Ishikawa (cell line): ENCODE measurements around the gene LSM12.

ENCODE experiments used
- CEBPB ChIP-seq: IDR thresholded peaks from 2 replicates; pipeline ENCODE4 v1.6.1; 2012
- CREB1 ChIP-seq: IDR thresholded peaks from 2 replicates; pipeline ENCODE4 v1.6.1; 2012; ENCODE audit warnings: low read depth
- EGR1 ChIP-seq: IDR thresholded peaks from 2 replicates; pipeline ENCODE4 v1.6.1; 2012
- EP300 ChIP-seq: IDR thresholded peaks from 2 replicates; pipeline ENCODE4 v1.6.1; 2012; ENCODE audit warnings: borderline replicate concordance
- FOXM1 ChIP-seq: IDR thresholded peaks from 2 replicates; pipeline ENCODE4 v1.6.1; 2012; ENCODE audit warnings: low read depth, borderline replicate concordance
- NFIC ChIP-seq: IDR thresholded peaks from 2 replicates; pipeline ENCODE4 v1.6.1; 2012
- RAD21 ChIP-seq: IDR thresholded peaks from 2 replicates; pipeline ENCODE4 v1.6.1; 2012; ENCODE audit warnings: low read depth
- TAF1 ChIP-seq: IDR thresholded peaks from 2 replicates; pipeline ENCODE4 v1.6.1; 2012; ENCODE audit warnings: low read depth, mild to moderate bottlenecking
- TCF12 ChIP-seq: IDR thresholded peaks from 2 replicates; pipeline ENCODE4 v1.6.1; 2012; ENCODE audit warnings: low read depth
- TEAD4 ChIP-seq: IDR thresholded peaks from 2 replicates; pipeline ENCODE4 v1.6.1; 2012
- USF1 ChIP-seq: IDR thresholded peaks from 2 replicates; pipeline ENCODE4 v1.6.1; 2012
- YY1 ChIP-seq: IDR thresholded peaks from 2 replicates; pipeline ENCODE4 v1.6.1; 2012; ENCODE audit warnings: low read depth
- ZBTB7A ChIP-seq: IDR thresholded peaks from 2 replicates; pipeline ENCODE4 v1.6.1; 2012; ENCODE audit warnings: low read depth
- TF ChIP-seq, protein P1 (sequence below): IDR thresholded peaks from 2 replicates; pipeline ENCODE4 v1.6.1; 2012
- TF ChIP-seq, protein P2 (sequence below): IDR thresholded peaks from 2 replicates; pipeline ENCODE4 v1.6.1; 2012; ENCODE audit warnings: low read depth, mild to moderate bottlenecking

Gene LSM12

DNA sequence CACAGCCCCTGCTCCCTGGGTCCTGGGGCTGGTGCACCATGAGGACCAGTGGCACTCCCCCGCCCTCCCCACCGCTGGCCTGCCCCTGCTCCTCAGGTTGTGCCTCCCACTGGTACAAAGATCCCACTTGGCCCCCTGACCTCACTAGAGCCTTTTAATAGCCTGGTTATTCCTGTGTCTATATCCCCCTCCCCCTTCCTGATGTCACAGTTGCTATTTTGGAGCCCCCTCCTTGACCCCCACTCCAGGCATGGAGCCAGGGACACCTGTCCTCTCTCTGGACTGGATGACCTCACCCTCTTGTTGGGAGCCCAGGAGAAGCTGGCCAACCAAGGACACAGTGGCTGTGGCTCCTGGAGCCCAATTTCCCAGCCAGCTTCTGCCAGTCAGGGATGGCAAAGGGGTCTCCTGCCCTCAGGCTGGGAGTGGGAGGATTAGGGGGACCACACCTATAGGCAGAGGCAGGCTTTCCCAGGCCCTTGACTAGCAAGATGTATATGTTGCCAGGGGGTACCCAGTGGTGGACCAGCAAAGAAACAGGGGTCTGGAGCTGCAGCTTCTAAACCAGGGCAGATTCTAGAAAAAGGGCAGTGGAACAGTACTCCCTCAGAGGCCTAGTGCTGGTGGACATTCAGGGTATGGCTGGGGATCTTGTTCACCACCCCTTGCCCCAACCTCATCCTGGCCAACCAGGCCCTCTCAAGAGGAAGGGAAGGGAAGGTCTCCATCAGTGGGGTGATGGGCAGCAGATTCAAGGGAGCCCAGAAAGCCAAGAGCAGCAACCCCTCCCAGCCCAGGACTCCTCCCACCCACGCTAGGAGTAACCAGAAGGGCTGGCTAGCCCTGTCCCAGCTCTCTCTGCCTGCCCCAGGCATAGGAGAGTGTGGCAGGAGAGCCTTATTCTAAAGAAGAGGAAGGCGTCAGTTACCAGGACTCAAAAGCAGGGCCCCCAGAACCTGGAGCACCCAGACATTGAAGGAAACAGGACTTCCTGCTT, 46.1 kb upstream of the LSM12 start:
- TF ChIP-seq CEBPB, result no peak
- TF ChIP-seq TEAD4, result no peak
- no peak for TF ChIP-seq ZBTB7A
- TF ChIP-seq, protein P1, sequence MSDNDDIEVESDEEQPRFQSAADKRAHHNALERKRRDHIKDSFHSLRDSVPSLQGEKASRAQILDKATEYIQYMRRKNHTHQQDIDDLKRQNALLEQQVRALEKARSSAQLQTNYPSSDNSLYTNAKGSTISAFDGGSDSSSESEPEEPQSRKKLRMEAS, result no peak
- no peak for TF ChIP-seq TCF12
- no peak for TF ChIP-seq FOXM1
- no peak for TF ChIP-seq USF1
- no peak for TF ChIP-seq YY1
- TF ChIP-seq EP300, result no peak
- no peak for TF ChIP-seq EGR1
- no peak for TF ChIP-seq NFIC
- TF ChIP-seq CREB1, result no peak
- TF ChIP-seq TAF1, result no peak
- TF ChIP-seq, protein P2, sequence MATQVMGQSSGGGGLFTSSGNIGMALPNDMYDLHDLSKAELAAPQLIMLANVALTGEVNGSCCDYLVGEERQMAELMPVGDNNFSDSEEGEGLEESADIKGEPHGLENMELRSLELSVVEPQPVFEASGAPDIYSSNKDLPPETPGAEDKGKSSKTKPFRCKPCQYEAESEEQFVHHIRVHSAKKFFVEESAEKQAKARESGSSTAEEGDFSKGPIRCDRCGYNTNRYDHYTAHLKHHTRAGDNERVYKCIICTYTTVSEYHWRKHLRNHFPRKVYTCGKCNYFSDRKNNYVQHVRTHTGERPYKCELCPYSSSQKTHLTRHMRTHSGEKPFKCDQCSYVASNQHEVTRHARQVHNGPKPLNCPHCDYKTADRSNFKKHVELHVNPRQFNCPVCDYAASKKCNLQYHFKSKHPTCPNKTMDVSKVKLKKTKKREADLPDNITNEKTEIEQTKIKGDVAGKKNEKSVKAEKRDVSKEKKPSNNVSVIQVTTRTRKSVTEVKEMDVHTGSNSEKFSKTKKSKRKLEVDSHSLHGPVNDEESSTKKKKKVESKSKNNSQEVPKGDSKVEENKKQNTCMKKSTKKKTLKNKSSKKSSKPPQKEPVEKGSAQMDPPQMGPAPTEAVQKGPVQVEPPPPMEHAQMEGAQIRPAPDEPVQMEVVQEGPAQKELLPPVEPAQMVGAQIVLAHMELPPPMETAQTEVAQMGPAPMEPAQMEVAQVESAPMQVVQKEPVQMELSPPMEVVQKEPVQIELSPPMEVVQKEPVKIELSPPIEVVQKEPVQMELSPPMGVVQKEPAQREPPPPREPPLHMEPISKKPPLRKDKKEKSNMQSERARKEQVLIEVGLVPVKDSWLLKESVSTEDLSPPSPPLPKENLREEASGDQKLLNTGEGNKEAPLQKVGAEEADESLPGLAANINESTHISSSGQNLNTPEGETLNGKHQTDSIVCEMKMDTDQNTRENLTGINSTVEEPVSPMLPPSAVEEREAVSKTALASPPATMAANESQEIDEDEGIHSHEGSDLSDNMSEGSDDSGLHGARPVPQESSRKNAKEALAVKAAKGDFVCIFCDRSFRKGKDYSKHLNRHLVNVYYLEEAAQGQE, result no peak

- TF ChIP-seq, protein P1, result no peak
- TF ChIP-seq EGR1 (no peak), CREB1 (no peak), FOXM1 (no peak), YY1 (no peak), TCF12 (no peak)
These were observed 45.3 kb upstream of the LSM12 start for GRCh38 chr17:44111777-44112176.

GRCh38 chr17:44110823-44111633, 44.6 kb upstream of the LSM12 start:
- TF ChIP-seq EGR1 (no peak), EP300 (peak; percentile 41; the same call in 1 of the 2 replicates), TAF1 (peak; percentile 24; the same call in 1 of the 2 replicates), ZBTB7A (no peak), NFIC (peak; percentile 95), TCF12 (peak; percentile 84), CREB1 (no peak)
- TF ChIP-seq, protein P2, result no peak

- TF ChIP-seq YY1 (no peak), EP300 (no peak), NFIC (no peak), CEBPB (no peak), USF1 (no peak), CREB1 (no peak), TEAD4 (no peak), FOXM1 (no peak), TAF1 (no peak), ZBTB7A (no peak), EGR1 (no peak), TCF12 (no peak), RAD21 (no peak)
- TF ChIP-seq, protein P2, result no peak
- TF ChIP-seq, protein P1, result no peak
These were observed 43.7 kb upstream of the LSM12 start for GRCh38 chr17:44110011-44110686.
